Measurements from ENCODE around the gene OOSP4A.

OOSP4A gene

DNA sequence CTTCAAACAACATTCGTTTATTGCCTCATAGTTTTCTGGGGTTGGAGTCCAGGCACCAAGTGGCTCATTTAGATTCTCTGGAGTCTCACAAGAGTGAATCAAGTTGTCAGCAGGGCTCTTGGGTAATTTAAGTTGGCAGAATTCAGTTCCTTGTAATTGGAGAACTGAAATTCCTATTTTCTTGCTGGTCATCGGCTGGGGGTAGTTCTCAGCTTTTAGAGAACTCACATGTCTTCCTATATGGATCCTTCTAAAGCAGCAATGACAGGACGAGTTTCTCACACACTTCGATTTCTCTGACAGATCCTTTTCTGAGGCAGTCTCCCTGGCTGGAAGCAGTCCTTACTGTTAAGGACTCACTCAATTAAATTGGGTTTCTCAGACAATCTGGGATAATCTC lies 35.9 kb downstream of the OOSP4A start:
- no peak for DNase-seq (ENCODE audit: low read depth)
- TF ChIP-seq, protein P1, sequence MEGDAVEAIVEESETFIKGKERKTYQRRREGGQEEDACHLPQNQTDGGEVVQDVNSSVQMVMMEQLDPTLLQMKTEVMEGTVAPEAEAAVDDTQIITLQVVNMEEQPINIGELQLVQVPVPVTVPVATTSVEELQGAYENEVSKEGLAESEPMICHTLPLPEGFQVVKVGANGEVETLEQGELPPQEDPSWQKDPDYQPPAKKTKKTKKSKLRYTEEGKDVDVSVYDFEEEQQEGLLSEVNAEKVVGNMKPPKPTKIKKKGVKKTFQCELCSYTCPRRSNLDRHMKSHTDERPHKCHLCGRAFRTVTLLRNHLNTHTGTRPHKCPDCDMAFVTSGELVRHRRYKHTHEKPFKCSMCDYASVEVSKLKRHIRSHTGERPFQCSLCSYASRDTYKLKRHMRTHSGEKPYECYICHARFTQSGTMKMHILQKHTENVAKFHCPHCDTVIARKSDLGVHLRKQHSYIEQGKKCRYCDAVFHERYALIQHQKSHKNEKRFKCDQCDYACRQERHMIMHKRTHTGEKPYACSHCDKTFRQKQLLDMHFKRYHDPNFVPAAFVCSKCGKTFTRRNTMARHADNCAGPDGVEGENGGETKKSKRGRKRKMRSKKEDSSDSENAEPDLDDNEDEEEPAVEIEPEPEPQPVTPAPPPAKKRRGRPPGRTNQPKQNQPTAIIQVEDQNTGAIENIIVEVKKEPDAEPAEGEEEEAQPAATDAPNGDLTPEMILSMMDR (conservative IDR thresholded peaks at IDR 0.05; ENCODE audit: low read length), result no peak
- H3K4me3 ChIP-seq (ENCODE audit: low read length), result no peak overlapping the region

DNA sequence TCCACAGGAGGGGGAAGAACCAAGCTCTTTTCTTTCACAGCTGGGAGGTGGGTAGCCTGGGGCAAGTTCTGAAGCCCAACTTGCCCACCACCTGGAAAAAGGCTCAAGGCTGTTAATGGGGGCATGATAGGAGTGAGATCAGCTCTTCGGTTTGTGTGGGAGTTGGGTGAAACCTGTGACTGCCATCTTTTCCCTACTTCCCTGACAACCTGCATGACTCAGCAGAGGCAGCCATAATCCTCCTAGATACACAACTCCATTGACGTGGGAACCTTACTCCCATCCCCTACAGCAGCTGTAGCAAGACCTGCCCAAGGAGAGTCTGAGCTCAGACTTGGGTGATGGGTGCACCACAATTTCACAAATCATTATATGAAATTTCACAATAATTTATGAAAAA lies 39.9 kb downstream of the OOSP4A start:
- H3K4me3 ChIP-seq (ENCODE audit: low read length), result no peak overlapping the region
- TF ChIP-seq, protein P1 (conservative IDR thresholded peaks at IDR 0.05; ENCODE audit: low read length), result no peak
- DNase-seq (ENCODE audit: low read depth), result no peak

DNA sequence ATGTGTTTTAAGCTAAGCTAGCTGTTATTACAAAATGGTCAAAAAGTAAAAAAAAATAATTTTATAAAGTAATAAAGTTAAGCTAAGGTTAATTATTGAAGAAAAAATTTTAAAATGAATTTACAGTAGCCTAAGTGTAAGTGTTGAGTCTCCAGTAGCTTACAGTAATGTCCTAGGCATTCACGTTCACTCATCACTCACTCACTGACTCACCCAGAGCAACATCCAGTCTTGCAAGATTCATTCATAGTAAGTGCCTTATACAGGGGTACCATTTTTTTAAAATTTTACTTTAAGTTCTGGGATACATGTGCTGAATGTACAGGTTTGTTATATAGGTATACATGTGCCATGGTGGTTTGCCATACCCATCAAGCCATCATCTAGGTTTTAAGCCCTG lies 41.5 kb downstream of the OOSP4A start:
- TF ChIP-seq, protein P1 (conservative IDR thresholded peaks at IDR 0.05; ENCODE audit: low read length), result no peak
- DNase-seq (ENCODE audit: low read depth), result no peak
- no peak overlapping the region for H3K4me3 ChIP-seq (ENCODE audit: low read length)

DNA sequence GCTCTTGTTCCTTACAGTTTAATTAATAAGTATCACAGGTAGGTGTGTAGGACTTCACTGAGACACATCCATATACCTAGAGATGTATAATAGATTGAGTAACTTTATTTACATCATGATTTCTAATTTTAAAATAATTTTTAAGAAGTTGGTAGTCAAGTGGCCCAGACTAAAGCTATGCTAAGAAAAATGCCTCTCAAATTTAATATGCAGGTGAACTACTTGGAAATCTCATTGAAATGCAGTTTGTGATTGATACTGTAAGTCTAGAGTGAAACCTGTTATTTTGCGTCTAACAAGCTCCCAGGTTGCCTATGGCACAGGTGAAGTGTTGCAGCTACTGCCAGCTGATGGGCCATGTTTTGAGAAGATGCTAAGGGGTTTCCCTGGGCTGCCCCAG lies 53.0 kb downstream of the OOSP4A start, which contains the start of gene OOSP4B:
TSS of gene OOSP4B (plus strand) at position 301 of the 400 bp plus-strand sequence.
- DNase-seq (ENCODE audit: low read depth), result no peak
- TF ChIP-seq, protein P1 (conservative IDR thresholded peaks at IDR 0.05; ENCODE audit: low read length), result no peak

DNA sequence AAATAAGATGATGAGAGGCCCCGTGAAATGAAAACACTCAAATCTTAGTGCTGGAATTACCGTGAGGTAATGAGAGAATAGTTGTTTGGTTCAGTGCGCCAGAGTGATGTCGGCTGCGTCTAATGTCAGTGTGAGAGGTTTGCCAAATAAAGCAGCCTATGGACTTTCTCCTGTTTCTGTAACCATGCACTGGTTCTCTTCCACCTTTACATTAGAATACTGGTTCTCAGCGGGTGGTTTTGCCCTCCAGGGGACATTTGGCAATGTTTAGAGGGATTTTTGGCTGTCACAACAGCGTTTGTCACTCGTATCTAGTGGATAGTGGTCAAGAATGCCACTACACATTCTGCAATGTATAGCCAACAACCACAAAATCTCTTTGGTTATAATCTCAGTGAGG lies 54.2 kb downstream of the OOSP4A start:
- DNase-seq (ENCODE audit: low read depth), result no peak
- no peak overlapping the region for H3K4me3 ChIP-seq (ENCODE audit: low read length)
- TF ChIP-seq, protein P1 (conservative IDR thresholded peaks at IDR 0.05; ENCODE audit: low read length), result no peak

More for the DNA sequence above, 53.0 kb downstream of the OOSP4A start, which contains the start of gene OOSP4B:
- no peak within 1 kb of the TSS for H3K4me3 ChIP-seq (ENCODE audit: low read length)

All from AG10803 (cell line).